ENCODE measurements around the gene HDAC7.
"Not testable (repeated sequence)": the region's sequence is repeated elsewhere in the genome, so short reads cannot be mapped to it uniquely, and the experiment has no call there.

HDAC7 gene

DNA sequence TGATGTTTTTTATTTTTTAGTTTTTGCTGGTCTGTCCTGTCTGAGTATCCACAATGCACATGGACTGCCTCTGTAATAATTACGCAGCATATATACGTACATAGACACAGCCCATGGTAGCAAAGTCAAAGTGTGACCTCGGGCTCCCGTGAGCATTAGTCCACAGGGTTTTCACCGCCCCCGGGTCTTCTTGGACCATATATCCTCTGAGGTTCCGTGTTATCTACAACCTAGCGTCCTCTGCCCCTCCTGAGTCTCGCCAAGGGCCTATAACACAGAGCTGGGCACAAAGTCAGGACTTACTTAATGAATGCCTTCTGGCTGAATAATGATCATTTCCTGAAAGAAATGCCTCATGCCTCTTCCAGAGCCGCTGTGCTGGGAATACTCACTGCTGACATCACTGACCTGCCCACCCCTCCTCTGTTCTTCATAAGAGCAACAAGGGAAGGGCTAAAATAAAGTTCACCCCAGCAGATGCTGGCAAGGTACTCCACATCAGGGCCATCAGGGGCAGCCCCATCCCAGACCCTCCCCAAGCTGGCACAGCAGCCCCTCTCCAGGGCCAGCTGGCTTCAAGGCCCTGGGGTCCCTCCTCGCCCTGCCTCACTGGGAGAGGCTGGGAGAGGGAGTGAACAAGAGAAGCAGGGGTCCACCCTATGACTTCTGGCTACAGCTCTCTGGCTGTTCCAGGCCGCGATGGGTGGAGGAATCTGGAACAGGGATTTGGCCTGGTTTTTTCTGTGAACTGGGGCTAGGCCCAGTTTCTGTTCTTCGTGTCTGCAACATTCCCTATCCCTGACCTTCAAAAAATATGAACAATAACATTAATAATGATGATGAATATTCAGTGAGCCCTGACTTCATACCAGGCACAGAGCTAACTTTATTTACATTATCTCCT, 7.9 kb downstream of the HDAC7 start:
- POLR2A ChIA-PET = interaction anchor here (1.6 kb wide), 1 partner anchor 9 kb away, joined by 8 read pairs; no protein-coding TSS in a partner anchor
- CTCF ChIA-PET = interaction anchor here (0.9 to 39.4 kb wide), 12 partner anchors 9 to 942 kb away, joined by 3 to 751 read pairs (median 6); no protein-coding TSS in a partner anchor
- TF ChIP-seq, protein P1, sequence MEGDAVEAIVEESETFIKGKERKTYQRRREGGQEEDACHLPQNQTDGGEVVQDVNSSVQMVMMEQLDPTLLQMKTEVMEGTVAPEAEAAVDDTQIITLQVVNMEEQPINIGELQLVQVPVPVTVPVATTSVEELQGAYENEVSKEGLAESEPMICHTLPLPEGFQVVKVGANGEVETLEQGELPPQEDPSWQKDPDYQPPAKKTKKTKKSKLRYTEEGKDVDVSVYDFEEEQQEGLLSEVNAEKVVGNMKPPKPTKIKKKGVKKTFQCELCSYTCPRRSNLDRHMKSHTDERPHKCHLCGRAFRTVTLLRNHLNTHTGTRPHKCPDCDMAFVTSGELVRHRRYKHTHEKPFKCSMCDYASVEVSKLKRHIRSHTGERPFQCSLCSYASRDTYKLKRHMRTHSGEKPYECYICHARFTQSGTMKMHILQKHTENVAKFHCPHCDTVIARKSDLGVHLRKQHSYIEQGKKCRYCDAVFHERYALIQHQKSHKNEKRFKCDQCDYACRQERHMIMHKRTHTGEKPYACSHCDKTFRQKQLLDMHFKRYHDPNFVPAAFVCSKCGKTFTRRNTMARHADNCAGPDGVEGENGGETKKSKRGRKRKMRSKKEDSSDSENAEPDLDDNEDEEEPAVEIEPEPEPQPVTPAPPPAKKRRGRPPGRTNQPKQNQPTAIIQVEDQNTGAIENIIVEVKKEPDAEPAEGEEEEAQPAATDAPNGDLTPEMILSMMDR (IDR thresholded peaks at IDR 0.05; ENCODE audit: insufficient read depth, low read length, missing control alignments) = no peak
- peak; percentile 41 for DNase-seq (ENCODE audit: low read depth, low spot score)
- peak overlapping the region; percentile 18 for H3K4me3 ChIP-seq (ENCODE audit: low read depth, low read length)

DNA sequence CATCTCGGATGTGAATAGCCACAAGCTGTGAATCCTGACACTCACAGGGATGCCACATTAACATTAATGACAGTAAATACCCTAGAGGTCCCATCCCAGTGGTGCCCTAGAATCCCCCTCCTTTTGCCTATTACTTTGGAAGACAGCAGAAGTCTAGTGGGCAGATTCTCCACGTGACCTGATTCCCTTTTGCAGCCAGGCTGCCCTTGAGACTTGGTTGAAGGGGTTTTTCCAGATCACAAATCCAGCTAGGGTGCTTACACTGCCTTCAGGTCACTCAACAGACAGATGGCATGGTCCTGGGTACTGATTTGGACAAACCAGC, 8.7 kb downstream of the HDAC7 start:
- ChIA-PET CTCF (interaction anchor here (0.6 to 39.4 kb wide), 10 partner anchors 10 to 1383 kb away, joined by 3 to 751 read pairs (median 6); no protein-coding TSS in a partner anchor), POLR2A (interaction anchor here (1.6 to 1.9 kb wide), 2 partner anchors 9 to 10 kb away, joined by 8 to 12 read pairs; partner anchors contain the start of gene HDAC7)
- TF ChIP-seq, protein P1 (IDR thresholded peaks at IDR 0.05; ENCODE audit: insufficient read depth, low read length, missing control alignments) = no peak
- no peak for DNase-seq (ENCODE audit: low read depth, low spot score)
- H3K4me3 ChIP-seq (ENCODE audit: low read depth, low read length) = no peak overlapping the region

DNA sequence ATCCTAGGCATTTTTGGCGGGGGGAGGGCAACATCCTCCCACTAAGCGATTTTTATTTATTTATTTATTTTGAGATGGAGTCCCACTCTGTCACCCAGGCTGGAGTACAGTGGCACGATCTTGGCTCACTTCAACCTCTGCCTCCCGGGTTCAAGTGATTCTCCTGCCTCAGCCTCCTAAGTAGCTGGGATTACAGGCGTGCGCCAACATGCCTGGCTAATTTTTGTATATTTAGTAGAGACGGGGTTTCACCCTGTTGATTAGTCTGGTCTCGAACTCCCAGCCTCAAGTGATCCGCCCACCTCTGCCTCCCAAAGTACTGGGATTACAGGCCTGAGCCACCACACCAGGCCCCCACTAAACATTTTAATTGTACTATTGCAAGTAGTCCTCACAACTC, 10.2 kb downstream of the HDAC7 start:
- CTCF ChIA-PET = interaction anchor here (1.5 to 39.4 kb wide), 5 partner anchors 25 to 94 kb away, joined by 5 to 751 read pairs (median 17); partner anchors contain the start of gene SLC48A1

DNA sequence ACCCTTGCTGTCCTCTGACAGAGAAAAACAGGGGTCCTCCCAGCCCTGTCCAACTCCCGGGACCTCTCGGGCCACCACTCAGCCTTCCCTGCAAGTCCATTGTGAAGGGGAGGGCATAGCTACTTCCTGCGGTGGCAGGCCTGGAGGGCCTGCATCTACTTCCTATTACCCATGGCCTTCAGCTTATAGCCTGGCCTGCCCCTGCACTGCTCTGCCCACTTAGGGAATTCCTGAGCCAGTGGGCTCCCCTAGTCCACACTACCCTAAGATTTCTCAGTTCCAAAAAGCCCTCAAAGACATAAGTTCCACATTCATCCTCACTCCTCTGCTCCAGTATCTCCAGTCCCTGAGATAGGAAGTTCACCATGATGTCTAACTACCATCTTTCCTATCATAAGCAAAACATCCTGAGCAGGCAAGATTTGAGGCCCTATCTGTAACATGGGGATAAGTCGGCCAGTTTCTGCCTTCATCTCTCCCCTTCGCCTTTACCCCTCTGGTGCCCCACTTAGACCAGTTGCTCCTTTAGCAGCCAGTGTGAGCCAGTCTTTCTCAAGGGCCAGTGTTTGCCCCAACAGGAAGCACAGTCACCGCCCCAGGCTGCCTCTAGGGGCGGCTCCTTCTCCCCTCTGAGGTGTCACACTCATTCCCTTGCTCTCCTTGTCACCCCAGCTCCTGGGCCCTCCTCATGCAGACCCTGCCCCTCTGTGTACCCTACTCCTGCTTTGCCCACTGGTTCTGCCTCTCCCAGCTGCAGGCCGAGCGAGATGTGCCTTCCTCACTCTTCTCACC, 10.9 kb downstream of the HDAC7 start:
- ChIA-PET CTCF (interaction anchor here (1.0 to 39.4 kb wide), 9 partner anchors 9 to 154 kb away, joined by 3 to 751 read pairs (median 9); partner anchors contain the start of genes ENDOU and SLC48A1), POLR2A (interaction anchor here (1.1 to 1.9 kb wide), 5 partner anchors 9 to 28 kb away, joined by 3 to 13 read pairs (median 4); partner anchors contain the start of gene HDAC7)
- no peak overlapping the region for H3K4me3 ChIP-seq (ENCODE audit: low read depth, low read length)
- DNase-seq (ENCODE audit: low read depth, low spot score) = no peak
- TF ChIP-seq, protein P1 (IDR thresholded peaks at IDR 0.05; ENCODE audit: insufficient read depth, low read length, missing control alignments) = peak; percentile 11

More for the DNA sequence above, 10.2 kb downstream of the HDAC7 start:
- not testable (repeated sequence) for DNase-seq (ENCODE audit: low read depth, low spot score); H3K4me3 ChIP-seq (ENCODE audit: low read depth, low read length)
- POLR2A ChIA-PET = interaction anchor here (1.9 kb wide), 1 partner anchor 11 kb away, joined by 12 read pairs; the partner anchor contains the start of gene HDAC7

DNA sequence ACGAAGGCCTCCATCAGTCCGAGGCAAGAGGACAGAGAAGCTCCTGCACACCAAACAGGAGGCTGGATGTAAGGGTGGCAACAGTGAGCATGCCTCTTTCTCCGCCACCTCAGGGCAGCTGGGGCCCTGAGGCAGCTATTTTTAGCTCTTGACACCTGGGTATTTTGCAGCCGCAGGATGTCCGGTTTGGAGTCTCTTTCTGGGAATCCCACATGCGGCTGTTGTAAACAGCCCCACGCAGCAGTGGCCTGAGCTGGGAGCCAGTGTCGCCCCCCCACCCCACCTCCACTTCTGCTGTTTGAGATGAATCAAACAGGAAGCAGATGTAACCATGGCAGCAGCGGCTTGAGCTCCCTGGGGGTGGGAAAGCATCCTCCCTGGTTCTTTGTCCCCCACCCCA, 11.7 kb downstream of the HDAC7 start:
- no peak overlapping the region for H3K4me3 ChIP-seq (ENCODE audit: low read depth, low read length)
- no peak for DNase-seq (ENCODE audit: low read depth, low spot score)
- TF ChIP-seq, protein P1 (IDR thresholded peaks at IDR 0.05; ENCODE audit: insufficient read depth, low read length, missing control alignments) = no peak
- CTCF ChIA-PET = interaction anchor here (0.6 to 39.4 kb wide), 12 partner anchors 10 to 155 kb away, joined by 3 to 751 read pairs (median 4); partner anchors contain the start of genes ENDOU and SLC48A1
- POLR2A ChIA-PET = interaction anchor here (1.1 to 1.8 kb wide), 4 partner anchors 8 to 27 kb away, joined by 3 to 13 read pairs (median 4); partner anchors contain the start of gene HDAC7

DNA sequence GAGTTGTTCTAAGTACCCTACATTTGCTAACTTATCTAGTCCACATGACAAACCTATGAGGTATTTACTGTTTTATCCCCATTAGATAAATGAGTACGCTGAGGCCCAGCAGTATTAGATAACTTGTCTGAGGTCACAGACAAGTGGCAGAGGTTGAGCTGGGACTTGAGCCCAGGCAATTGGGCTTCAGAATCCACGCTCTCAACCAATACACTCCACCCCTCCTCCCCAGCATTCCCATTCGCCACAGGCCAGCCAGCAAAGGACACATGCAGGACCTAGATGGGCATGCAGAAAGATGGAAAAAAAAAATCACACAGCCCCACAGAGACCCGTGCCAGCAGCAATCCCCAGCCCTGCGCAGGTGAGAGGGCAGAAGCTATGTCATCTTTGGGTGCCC, 12.4 kb downstream of the HDAC7 start:
- DNase-seq (ENCODE audit: low read depth, low spot score) = no peak
- CTCF ChIA-PET = interaction anchor here (0.6 to 39.4 kb wide), 10 partner anchors 9 to 142 kb away, joined by 3 to 751 read pairs (median 5); partner anchors contain the start of gene SLC48A1
- POLR2A ChIA-PET = interaction anchor here (1.1 to 1.8 kb wide), 4 partner anchors 8 to 26 kb away, joined by 3 to 13 read pairs (median 4); partner anchors contain the start of gene HDAC7
- H3K4me3 ChIP-seq (ENCODE audit: low read depth, low read length) = no peak overlapping the region
- TF ChIP-seq, protein P1 (IDR thresholded peaks at IDR 0.05; ENCODE audit: insufficient read depth, low read length, missing control alignments) = no peak
